GM21529 (cell line): Measurements from ENCODE around the gene DNAJB9.

Experiments used
- ATAC-seq: cut with Tn5 transposase; IDR thresholded peaks from one replicate; pipeline ENCODE4 v1.9.1; 2021; ENCODE audit not compliant: unreplicated experiment

Gene DNAJB9

GRCh38 chr7:108565987-108566386, 3.7 kb upstream of the DNAJB9 start:
- no peak for ATAC-seq

DNA sequence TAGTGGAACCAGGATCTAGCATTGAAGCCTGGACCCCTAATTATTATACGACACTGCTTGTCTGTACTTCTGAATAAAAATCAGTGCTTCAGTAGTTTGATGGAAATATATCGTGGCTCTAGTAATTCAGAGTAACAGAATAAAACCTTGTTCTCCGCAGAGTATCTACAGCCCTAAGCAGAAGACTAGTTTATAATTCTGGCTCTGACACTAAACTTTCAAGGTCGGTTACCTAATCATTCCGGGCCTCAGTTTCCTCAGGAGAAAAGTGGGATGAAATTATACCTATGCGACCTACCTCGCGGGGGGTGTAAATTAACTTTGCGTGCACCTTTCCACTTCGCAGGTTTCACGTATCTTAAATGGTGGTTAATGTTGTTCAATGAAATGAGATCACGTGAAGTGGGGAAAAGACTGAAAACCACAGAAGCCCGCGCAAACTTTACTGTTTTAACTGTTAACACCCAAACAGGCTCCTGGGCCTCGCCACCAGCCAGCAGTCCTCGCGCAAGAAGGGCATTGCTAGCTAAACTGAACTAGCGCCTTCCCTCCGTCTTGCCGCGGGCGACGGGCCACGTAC, 783 bp upstream of the DNAJB9 start:
- ATAC-seq, result no peak

- ATAC-seq, result peak; percentile 30
Measured at GRCh38 chr7:108570146-108570755, 577 bp downstream of the DNAJB9 start.

- no peak for ATAC-seq
Measured at GRCh38 chr7:108572480-108572879, 2.8 kb downstream of the DNAJB9 start.

GRCh38 chr7:108575156-108575555, 5.5 kb downstream of the DNAJB9 start:
- ATAC-seq, result no peak

DNA sequence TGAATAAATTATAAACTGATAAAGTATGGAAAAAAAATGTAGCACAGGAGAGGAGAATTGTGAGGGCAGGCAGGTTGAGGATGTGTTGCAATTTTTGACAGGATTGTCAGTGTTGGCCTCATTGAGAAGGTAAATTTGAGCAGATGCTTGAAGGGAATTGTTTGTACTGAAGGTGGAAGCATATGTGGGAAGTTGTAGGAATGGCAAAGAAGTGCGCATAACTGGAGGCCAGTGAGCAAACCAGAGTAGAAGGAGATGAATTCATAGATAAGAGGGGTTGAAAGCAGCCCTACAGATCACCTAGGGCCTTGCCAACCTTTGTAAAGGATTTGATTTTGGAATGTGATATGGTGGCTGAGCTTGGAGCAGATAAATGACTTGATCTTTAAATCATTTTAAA, 6.4 kb downstream of the DNAJB9 start:
- no peak for ATAC-seq

DNA sequence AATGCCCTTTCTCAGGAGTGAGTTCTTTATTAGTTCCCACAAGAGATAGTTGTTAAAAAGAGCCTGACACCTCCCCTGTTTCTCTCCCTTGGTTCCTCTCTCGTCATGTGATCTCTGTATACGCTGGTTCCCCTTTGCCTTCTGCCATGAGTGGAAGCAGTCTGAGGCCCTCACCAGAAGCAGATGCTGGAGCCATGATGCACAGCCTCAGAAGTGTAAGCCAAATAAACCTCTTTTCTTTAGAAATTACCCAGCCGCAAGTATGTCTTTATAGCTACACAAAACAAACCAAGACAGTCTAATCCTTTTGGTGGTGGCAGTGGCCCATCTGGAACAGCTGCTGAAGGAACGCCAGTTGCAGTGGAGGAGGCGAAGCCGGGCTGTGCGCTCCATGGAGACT, 9.3 kb downstream of the DNAJB9 start:
- ATAC-seq, result no peak

- ATAC-seq, result no peak
Measured at GRCh38 chr7:108580298-108580697, 10.6 kb downstream of the DNAJB9 start.

DNA sequence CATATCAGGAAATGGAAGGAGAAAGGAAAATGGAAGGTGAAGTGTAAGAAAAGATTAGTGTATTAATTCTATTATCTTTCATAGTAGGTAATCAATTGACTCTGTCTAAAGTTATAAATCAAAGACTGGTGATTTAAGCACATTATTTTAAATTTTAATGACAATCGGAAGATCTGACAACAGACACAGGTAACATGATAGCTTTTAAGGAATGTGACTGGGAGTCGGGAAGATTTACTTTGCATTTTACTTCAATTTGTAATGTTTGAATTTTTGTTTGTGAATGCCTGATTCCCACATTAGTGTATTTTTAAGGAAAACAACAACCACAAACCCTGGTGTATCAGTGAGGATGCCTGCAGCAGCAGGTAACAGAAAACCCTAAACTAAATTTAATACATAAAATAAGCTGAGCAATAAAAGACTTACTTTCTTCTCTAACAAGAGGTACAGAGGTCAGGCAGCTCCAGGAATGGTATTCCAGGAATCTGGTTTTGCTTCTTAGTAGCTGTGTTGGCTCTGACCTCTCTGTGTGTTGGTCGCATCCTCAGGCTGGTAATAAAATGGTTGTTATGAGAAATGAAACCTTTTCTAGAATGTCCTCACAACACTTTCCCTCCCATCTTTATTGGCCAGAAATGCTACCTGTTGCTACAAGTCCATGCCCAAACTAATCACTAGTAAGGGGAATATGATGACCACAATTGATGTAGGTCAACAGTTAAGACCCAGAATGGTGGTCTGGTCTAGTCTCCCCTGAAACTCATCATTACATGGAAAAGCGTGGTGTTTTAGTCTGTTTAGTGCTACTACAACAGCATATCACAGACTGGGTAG, 12.2 kb downstream of the DNAJB9 start:
- ATAC-seq, result no peak

DNA sequence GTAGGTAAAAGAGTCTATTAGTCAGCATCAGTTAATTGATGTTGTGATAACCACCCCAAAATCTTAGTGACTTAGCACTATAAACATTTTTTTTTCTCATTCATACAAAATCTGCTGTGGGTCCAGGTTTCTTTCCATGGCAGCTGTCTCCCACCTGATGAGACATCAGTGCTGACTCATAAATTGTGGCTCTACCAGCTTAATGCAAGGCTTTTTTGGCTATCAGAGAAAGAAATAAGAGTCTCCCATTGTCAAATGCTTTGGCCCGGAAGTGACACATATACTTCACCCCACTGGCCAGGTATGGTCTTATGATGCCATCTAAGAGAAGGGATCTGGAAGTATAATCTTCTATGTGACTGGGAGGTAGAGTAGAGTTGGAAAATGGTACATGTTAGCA, 14.5 kb downstream of the DNAJB9 start:
- no peak for ATAC-seq

GRCh38 chr7:108585843-108586242, 16.2 kb downstream of the DNAJB9 start:
- no peak for ATAC-seq

DNA sequence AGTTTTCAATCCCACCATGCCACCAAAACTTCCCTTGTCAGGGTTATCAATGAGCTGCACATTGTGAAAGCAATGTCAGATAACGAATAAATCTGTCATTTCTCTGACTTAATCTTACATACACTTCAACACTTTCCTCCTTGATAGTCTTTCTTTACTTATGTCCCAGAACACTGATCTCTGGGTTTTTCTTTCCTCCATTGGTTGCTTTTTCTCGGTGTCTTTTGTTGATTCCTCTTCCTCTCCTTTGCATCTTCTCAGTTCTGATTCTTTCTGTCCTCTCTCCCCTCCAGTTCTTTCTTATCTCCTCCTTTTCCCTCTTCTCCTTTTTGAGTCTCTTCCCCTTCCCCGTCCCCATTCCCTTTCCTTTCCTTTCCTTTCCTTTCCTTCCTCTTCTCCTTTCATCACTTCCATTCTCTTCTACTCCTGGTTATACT, 16.6 kb downstream of the DNAJB9 start:
- no peak for ATAC-seq

- no peak for ATAC-seq
Measured at GRCh38 chr7:108589199-108589598, 19.5 kb downstream of the DNAJB9 start.

DNA sequence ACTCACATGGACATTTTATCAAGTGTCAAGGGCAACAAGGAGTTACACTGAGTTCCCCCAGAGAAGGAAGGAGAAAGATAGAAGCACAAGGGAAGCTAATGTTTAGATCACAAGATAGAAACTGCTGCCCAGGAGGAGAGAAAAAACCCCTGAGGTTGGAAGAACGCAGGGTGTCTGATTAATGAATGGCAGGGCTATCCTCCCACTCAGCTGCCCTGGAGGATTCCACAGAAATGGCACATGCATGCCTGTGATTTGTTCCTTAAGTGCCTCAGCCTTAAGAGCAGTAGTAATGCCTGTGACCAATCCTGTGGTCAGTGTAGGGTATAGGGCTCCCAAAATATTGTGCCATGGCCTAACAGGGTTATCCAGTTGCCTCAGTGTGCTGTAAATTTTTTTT, 20.2 kb downstream of the DNAJB9 start:
- no peak for ATAC-seq

DNA sequence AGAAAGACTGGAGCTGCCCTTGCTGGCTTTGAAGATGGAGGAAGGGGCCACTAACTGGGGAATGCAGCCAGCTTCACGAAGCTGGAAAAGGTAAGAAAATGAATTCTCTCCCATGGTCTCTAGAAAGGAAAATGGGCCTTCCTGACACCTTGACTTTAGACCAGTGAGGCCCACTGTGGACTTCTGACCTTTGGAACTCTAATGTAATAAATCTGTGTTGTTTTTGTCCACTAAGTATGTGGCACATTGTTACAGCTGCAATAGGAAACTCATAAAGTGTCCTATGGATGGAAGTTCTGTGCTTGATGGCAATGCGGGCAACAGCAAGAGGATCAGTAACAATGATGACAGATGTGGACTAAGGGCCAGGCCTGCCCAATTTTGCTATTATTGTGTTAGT, 20.9 kb downstream of the DNAJB9 start:
- ATAC-seq, result no peak

GRCh38 chr7:108592646-108593201, 23.1 kb downstream of the DNAJB9 start:
- no peak for ATAC-seq

GRCh38 chr7:108596560-108596959, 26.9 kb downstream of the DNAJB9 start:
- ATAC-seq, result no peak

GRCh38 chr7:108598153-108598552, 28.5 kb downstream of the DNAJB9 start:
- no peak for ATAC-seq

DNA sequence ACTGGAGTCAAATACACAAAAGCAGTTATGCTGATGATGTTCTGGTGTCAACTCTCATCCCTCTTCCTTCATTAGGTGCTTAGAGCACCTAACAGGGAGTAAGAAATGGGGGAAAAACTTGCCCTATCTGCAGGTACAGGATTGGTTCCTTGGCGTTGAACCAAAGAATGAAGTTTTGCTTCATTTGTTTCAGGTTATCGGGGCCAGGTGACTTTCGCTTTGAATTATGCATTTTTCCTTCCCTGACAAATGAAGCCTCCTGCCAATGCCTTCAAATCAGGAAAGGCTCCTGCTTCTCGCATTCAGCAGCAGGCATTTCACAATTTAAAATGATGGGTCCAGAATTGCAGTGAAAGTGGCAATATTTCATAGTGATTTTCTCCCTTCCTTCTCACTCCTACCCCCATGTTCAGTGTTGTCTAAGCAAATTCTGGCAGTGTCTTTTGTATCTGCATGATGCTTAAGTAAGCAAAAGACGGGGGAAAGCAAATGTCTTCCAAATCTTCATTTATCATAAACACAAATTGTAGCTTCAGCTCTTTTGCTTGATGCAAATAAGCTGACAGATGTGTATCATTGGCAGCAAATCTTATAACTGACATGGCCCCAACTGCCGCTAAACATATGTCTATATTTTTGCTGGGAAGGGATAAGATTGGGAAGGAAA, 29.4 kb downstream of the DNAJB9 start:
- no peak for ATAC-seq

DNA sequence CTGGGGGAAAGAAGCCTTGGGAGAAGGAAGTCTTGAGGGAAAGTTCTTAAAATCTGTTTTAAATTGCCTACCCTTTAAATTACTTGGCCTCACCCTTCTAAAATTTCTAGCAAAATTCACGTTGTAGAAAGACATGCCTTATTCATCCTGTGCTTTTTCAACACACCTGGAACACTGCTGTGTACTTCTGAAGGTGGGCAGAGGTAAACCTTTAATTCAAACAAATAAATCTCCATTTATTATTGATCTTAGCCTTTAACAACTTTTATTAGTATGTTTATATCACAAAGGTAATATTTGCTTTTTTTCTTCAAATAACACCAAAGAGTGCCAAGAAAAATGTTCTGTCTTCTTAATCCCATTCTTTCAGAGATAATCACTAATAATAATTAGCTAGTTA, 30.7 kb downstream of the DNAJB9 start:
- ATAC-seq, result no peak

DNA sequence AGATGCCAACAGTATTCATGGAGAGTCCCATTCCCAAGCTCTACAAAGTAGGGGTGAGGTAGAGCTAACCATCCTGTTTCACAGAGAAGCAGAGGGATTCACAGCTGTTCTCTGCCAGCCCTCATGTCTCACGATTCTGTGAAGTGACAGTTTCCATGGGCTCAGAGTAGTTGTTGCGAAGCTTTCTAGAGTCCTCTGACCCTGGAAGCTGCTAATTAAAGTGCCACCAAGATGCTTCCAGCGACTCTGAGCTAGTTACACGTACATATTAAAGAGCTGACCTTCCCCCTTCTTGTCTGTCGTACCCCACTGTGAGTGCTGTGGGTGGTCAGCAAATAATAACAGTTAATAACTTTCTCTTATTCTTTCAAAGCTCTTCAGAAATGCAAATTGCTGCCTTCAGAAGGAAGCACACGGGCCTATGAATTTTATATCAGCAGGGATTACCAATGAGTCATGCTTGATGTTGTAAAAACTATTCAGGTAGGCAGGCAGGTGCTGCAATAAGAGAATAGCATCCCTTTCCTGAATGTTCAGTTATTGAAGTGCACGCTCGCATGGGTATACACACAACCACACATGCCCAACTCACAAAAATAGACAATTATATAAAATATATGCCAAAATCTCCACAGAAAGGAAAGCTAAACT, 34.1 kb downstream of the DNAJB9 start:
- no peak for ATAC-seq
